Stimulated activated CD4-positive, alpha-beta T cell treated with anti-CD3 and anti-CD28 coated beads, Interleukin-2, amount 100 ng/mL, for 24 hours (primary cell): ENCODE results near the gene INMT.

Source experiments
- DNase-seq, 2 donors: peaks; one replicate each; pipeline ENCODE4 v3.0.0-alpha.2; 2020

The INMT gene

GRCh38 chr7:30754315-30754877 is 2.5 kb downstream of the INMT start:
- DNase-seq = no peak

GRCh38 chr7:30755384-30756154 is 3.6 kb downstream of the INMT start:
- no peak for DNase-seq

GRCh38 chr7:30757342-30757692 is 5.4 kb downstream of the INMT start:
- DNase-seq = no peak

- DNase-seq = no peak
These were observed 8.7 kb downstream of the INMT start for GRCh38 chr7:30760514-30761213.

- no peak for DNase-seq
These were observed 9.6 kb downstream of the INMT start for GRCh38 chr7:30761214-30762156.

GRCh38 chr7:30764030-30764975 is 12.4 kb downstream of the INMT start:
- no peak for DNase-seq

- no peak for DNase-seq
These were observed 13.5 kb downstream of the INMT start for GRCh38 chr7:30765408-30765807.

GRCh38 chr7:30770845-30771173 is 18.9 kb downstream of the INMT start:
- peak in 1 of 2 donors; percentile 4 for DNase-seq

GRCh38 chr7:30771174-30771879 is 19.4 kb downstream of the INMT start, which contains the start of gene MINDY4:
Gene MINDY4, plus strand, starts transcription at chr7:30771417. Its CDS starts 77 bp downstream, at chr7:30771494.
- peak; percentile 69 to 81 for DNase-seq

GRCh38 chr7:30771880-30772425 is 20.0 kb downstream of the INMT start:
- peak in 1 of 2 donors; percentile 5 for DNase-seq

- no peak for DNase-seq
These were observed 21.0 kb downstream of the INMT start for GRCh38 chr7:30772984-30773383.

GRCh38 chr7:30775992-30776391 is 24.1 kb downstream of the INMT start:
- no peak for DNase-seq

GRCh38 chr7:30776971-30777370 is 25.0 kb downstream of the INMT start:
- no peak for DNase-seq

- no peak for DNase-seq
These were observed 26.5 kb downstream of the INMT start for GRCh38 chr7:30778255-30779025.

GRCh38 chr7:30779574-30779973 is 27.6 kb downstream of the INMT start:
- DNase-seq = no peak

- DNase-seq = no peak
These were observed 29.0 kb downstream of the INMT start for GRCh38 chr7:30780941-30781340.

GRCh38 chr7:30782690-30783089 is 30.8 kb downstream of the INMT start:
- DNase-seq = no peak

GRCh38 chr7:30785786-30786185 is 33.9 kb downstream of the INMT start:
- DNase-seq = no peak

GRCh38 chr7:30787486-30787885 is 35.6 kb downstream of the INMT start:
- DNase-seq = no peak
